ENCODE results near the gene SEZ6. TPM values are rescaled to one million over a fixed set of nuclear protein-coding genes. Genes with fewer than 3 reads are reported as not detected.

SEZ6 gene
- total and polyA plus RNA-seq, 7 donors = 0.36 to 0.99 (median 0.54) TPM; not detected in 3

DNA sequence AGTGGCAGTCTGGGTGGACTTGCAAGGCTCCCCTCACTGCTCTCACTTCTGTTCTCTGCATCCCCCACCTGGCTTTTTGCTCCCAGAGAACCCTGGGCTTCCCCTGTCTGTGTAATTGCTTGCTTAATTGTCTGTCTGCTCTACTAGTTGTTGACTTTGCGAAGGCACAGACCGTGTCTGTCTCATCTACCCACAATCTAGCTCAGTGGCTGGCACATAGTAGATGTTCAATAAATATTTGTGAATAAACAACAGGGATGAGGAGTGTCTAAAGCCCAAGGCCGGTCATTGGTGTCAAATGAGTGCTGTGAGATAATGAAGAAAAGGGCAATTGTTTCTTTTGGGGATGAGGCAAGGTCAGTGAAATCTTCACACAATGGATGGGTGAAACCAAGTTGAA lies 2.8 kb upstream of the SEZ6 start:
- DNase-seq = no peak
- no peaks in the 10 kb centered on the region for H3K9me3 ChIP-seq
- H3K27ac ChIP-seq = no peak overlapping the region
- H3K4me3 ChIP-seq = no peak overlapping the region
- no peak for TF ChIP-seq POLR2A (IDR thresholded peaks at IDR 0.05)
- no peak for TF ChIP-seq EP300 (IDR thresholded peaks at IDR 0.05)
- TF ChIP-seq, protein P1, sequence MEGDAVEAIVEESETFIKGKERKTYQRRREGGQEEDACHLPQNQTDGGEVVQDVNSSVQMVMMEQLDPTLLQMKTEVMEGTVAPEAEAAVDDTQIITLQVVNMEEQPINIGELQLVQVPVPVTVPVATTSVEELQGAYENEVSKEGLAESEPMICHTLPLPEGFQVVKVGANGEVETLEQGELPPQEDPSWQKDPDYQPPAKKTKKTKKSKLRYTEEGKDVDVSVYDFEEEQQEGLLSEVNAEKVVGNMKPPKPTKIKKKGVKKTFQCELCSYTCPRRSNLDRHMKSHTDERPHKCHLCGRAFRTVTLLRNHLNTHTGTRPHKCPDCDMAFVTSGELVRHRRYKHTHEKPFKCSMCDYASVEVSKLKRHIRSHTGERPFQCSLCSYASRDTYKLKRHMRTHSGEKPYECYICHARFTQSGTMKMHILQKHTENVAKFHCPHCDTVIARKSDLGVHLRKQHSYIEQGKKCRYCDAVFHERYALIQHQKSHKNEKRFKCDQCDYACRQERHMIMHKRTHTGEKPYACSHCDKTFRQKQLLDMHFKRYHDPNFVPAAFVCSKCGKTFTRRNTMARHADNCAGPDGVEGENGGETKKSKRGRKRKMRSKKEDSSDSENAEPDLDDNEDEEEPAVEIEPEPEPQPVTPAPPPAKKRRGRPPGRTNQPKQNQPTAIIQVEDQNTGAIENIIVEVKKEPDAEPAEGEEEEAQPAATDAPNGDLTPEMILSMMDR (IDR thresholded peaks at IDR 0.05) = no peak
- TF ChIP-seq POLR2AphosphoS5 (IDR thresholded peaks at IDR 0.05) = no peak
- H3K36me3 ChIP-seq = no peaks in the 10 kb centered on the region
- intact Hi-C loops (cut with DNase I) = no loop called here
- peaks cover 0 to 14% (median 12%) of the 10 kb centered on the region in 4 donors for H3K4me1 ChIP-seq
- peaks cover 19 to 47% (median 22%) of the 10 kb centered on the region in 3 donors for H3K27me3 ChIP-seq
- 42 to 67% methylated on average over 3 of the region's 3 CpGs for WGBS, 2 donors

DNA sequence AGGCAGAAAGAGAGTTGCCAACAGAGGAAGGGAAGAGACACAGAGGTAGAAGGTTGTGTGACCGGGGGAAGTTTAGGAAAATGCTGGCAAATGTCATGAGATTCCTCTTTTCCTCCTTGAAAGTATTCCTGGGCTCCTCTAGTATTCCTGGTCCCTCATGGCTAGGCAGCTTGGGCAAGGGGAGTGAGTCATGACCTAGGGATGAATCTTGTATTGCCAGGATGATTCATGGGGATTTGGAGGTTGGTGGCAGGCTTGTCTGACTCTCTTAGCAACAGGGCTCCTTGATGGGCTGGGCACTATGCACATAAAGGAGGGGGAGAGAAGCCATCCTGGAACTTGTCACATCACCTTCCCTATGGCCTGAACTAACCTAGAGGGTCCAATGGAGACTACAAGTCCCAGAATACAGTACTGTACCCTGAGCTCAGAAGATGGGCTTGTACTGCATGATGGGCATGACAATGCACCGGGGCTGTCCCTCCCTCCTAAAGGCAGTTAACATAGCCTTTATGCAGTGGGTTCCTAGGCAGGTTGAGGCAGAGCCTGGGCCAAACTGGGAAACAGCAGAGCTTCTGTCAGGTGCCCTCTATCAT lies 2.1 kb upstream of the SEZ6 start:
- 45 to 64% methylated on average over 2 of the region's 2 CpGs for WGBS, 2 donors
- H3K27me3 ChIP-seq = peaks cover 19 to 53% (median 28%) of the 10 kb centered on the region in 3 donors

DNA sequence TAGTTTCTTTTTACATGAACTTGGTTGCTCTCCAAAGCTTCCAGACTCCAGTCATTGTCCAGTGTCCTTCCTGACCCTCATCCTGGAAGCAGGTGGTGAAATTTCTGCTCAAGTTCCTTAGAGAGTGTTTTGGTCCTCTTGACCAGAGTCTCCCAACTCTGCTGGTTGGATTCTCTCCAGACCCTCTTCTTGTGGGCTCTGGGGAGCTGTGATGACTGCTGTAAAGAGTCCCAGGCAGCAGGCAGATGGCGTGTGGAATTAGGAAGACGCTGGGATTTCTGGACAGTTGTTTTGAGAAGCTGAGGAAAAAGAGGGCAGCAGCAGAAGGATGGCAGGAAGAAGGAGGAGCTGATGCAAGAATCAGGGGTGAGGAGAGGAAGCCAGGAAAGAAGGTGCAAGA lies 1.6 kb upstream of the SEZ6 start:
- TF ChIP-seq POLR2A (IDR thresholded peaks at IDR 0.05) (no peak), POLR2AphosphoS5 (IDR thresholded peaks at IDR 0.05) (no peak), EP300 (IDR thresholded peaks at IDR 0.05) (no peak)
- TF ChIP-seq, protein P1 (IDR thresholded peaks at IDR 0.05) = no peak
- Histone ChIP-seq H3K27me3 (peaks cover 19 to 54% (median 30%) of the 10 kb centered on the region in 3 donors), H3K27ac (no peak overlapping the region), H3K36me3 (no peaks in the 10 kb centered on the region), H3K9me3 (no peaks in the 10 kb centered on the region), H3K4me3 (no peak overlapping the region), H3K4me1 (peaks cover 0 to 14% (median 12%) of the 10 kb centered on the region in 4 donors)
- no peak for DNase-seq
- intact Hi-C loops (cut with DNase I) = no loop called here
- WGBS, 2 donors = 27 to 33% methylated on average over 2 of the region's 2 CpGs

More for the DNA sequence above, 2.1 kb upstream of the SEZ6 start:
- intact Hi-C loops (cut with DNase I) = no loop called here
- no peak overlapping the region for H3K27ac ChIP-seq
- DNase-seq = no peak
- no peak overlapping the region for H3K4me3 ChIP-seq
- peaks cover 0 to 14% (median 12%) of the 10 kb centered on the region in 4 donors for H3K4me1 ChIP-seq
- no peaks in the 10 kb centered on the region for H3K9me3 ChIP-seq
- TF ChIP-seq, protein P1 (IDR thresholded peaks at IDR 0.05) = no peak
- TF ChIP-seq POLR2A (IDR thresholded peaks at IDR 0.05) (no peak), EP300 (IDR thresholded peaks at IDR 0.05) (no peak), POLR2AphosphoS5 (IDR thresholded peaks at IDR 0.05) (no peak)
- H3K36me3 ChIP-seq = no peaks in the 10 kb centered on the region

DNA sequence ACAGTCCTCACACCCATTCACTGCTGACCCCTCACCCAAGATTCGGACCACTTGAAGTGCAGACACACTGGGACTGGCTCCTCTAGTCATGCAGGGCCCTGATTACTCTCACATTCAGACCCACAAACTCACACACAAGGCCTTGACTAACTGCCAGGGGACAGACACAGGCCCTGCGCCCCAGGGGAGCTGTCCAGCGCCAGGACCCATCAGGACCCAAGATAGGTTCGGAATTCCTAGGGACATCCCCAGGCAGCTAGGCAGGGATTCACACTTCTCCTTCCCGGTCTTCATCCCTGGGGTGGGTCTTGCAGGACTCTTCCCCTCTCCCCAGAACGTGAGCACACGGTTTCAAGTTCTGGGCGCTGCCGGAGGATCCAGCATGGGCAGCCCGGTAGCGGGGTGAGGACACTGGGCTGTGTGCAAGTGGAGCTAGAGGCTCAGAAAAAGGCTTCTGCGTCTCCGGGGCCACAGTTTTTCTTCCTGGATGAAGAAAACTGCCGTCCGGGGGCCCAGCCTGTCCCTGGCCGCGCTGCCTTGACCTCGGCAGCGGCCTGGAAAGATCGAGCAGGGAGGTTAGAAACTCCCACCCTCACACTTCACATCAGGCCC lies 1.6 kb downstream of the SEZ6 start:
- intact Hi-C loops (cut with DNase I) = no loop called here
- DNase-seq = no peak
- whole genome bisulfite sequencing, 2 donors = 54 to 55% methylated on average over 20 of the region's 20 CpGs
- Histone ChIP-seq H3K4me3 (no peak overlapping the region), H3K36me3 (no peaks in the 10 kb centered on the region), H3K9me3 (no peaks in the 10 kb centered on the region), H3K4me1 (peaks cover 0 to 14% (median 12%) of the 10 kb centered on the region in 4 donors), H3K27me3 (peaks cover 19 to 54% (median 30%) of the 10 kb centered on the region in 3 donors), H3K27ac (no peak overlapping the region)
- no peak for TF ChIP-seq POLR2AphosphoS5 (IDR thresholded peaks at IDR 0.05)
- TF ChIP-seq, protein P1 (IDR thresholded peaks at IDR 0.05) = no peak
